GM12878 (cell line): Measurements from ENCODE around the gene STEAP2. TPM values are rescaled to one million over a fixed set of nuclear protein-coding genes. Genes with fewer than 3 reads are reported as not detected.

Source experiments
- BCLAF1 ChIP-seq: fragments of 450-650 bp; IDR thresholded peaks from 2 replicates; pipeline ENCODE4 v1.6.1; 2017; ENCODE audit warnings: antibody characterized with exemption, mild to moderate bottlenecking, moderate library complexity
- CTCF ChIP-seq, 3 experiments: IDR thresholded peaks in 2 of 3; conservative IDR thresholded peaks in 1 of 3; 2 replicates each; pipeline ENCODE4 v1.5.1; 2011; ENCODE audit warnings: low read depth in 3 of 3, low read length in 3 of 3, mild to moderate bottlenecking in 3 of 3, control low read depth in 2 of 3, moderate library complexity in 2 of 3, inconsistent platforms in 1 of 3, mixed read lengths in 1 of 3; ENCODE audit not compliant: control insufficient read depth in 2 of 3, insufficient read depth in 1 of 3; ENCODE audit errors: extremely low read depth in 1 of 3
- E2F4 ChIP-seq: IDR thresholded peaks from 2 replicates; pipeline ENCODE4 v1.6.1; 2012; ENCODE audit warnings: low read depth, low read length, improper control_type of control experiment
- KAT2A ChIP-seq: conservative IDR thresholded peaks from 2 replicates; pipeline ENCODE4 v1.6.1; 2011; ENCODE audit warnings: low read depth, low read length; ENCODE audit not compliant: control insufficient read depth
- MEF2A ChIP-seq: IDR thresholded peaks from 2 replicates; pipeline ENCODE4 v1.6.1; 2011; ENCODE audit warnings: low read depth, mild to moderate bottlenecking, low read length, moderate library complexity; ENCODE audit not compliant: insufficient read depth
- MTA3 ChIP-seq: IDR thresholded peaks from 2 replicates; pipeline ENCODE4 v1.6.1; 2012; ENCODE audit warnings: low read length, inconsistent platforms, borderline replicate concordance
- PAX5 ChIP-seq: IDR thresholded peaks from 2 replicates; pipeline ENCODE4 v1.6.1; 2011; ENCODE audit warnings: low read depth, low read length, borderline replicate concordance
- PKNOX1 ChIP-seq: fragments of 450-650 bp; IDR thresholded peaks from 2 replicates; pipeline ENCODE4 v1.6.1; 2016; ENCODE audit warnings: mild to moderate bottlenecking
- RAD21 ChIP-seq: IDR thresholded peaks from 2 replicates; pipeline ENCODE4 v1.6.1; 2011; ENCODE audit warnings: mild to moderate bottlenecking, low read depth, low read length, moderate library complexity; ENCODE audit not compliant: insufficient read depth
- SIX5 ChIP-seq: IDR thresholded peaks from 2 replicates; pipeline ENCODE4 v1.6.1; 2011; ENCODE audit warnings: mild to moderate bottlenecking, low read depth, low read length, moderate library complexity; ENCODE audit not compliant: severe bottlenecking
- SREBF2 ChIP-seq: IDR thresholded peaks from 2 replicates; pipeline ENCODE4 v1.6.1; 2012; ENCODE audit warnings: mild to moderate bottlenecking, low read length
- SUZ12 ChIP-seq: fragments of 200-600 bp; sonication (generic); IDR thresholded peaks from one replicate; pipeline ENCODE4 v1.6.1; 2018; ENCODE audit warnings: antibody characterized with exemption, mild to moderate bottlenecking; ENCODE audit not compliant: unreplicated experiment
- ZBTB33 ChIP-seq: fragments of 450-650 bp; IDR thresholded peaks from 2 replicates; pipeline ENCODE4 v1.6.1; 2017; ENCODE audit warnings: mild to moderate bottlenecking
- ZNF592 ChIP-seq: fragments of 450-650 bp; IDR thresholded peaks from 2 replicates; pipeline ENCODE4 v1.6.1; 2017; ENCODE audit warnings: mild to moderate bottlenecking, moderate library complexity
- polyA plus RNA-seq, 11 experiments: library from polyadenylated mRNA; depleted of rRNA in 4 of 11; unstranded in 6 of 11; stranded (reverse) in 5 of 11; fragments of >200 nt; fragmentation: Nextera tagmentation in 4 of 11; fragmentation: Illumina TruSeq in 1 of 11; extraction: Ambion mirVana in 4 of 11; extraction: Trizol in 1 of 11; gene quantifications; 1 replicate in 1 of 11; 2 replicates in 10 of 11; pipeline versions ENCODE4 v1.2.1 to v1.2.3, GENCODE V29; 2011 to 2016; ENCODE audit warnings: inconsistent platforms in 2 of 11, missing spikeins in 2 of 11, low read depth in 1 of 11
- total RNA-seq, 4 experiments: library from RNA; depleted of rRNA in 3 of 4; stranded (reverse); fragments of >200 nt in 3 of 4; fragmentation: Illumina TruSeq in 1 of 4; extraction: Trizol in 1 of 4; gene quantifications; 2 replicates each; pipeline versions ENCODE4 v1.2.1 to v1.2.3, GENCODE V29; 2013 to 2021

STEAP2 gene
- total and polyA plus RNA-seq, 10 of the 15 experiments (the other 5 are each of a cell fraction or from before 2014, with no cell fraction given): 0.64 to 17.6 (median 1.8) TPM

GRCh38 chr7:90173127-90173844, 38.3 kb upstream of the STEAP2 start (continued):
- TF ChIP-seq CTCF (IDR thresholded peaks at IDR 0.05 in 2 of 3, conservative IDR thresholded peaks at IDR 0.05 in 1 of 3; ENCODE audit: control insufficient read depth in 2 of 3, extremely low read depth in 1 of 3, insufficient read depth in 1 of 3, low read depth in 3 of 3, low read length in 3 of 3) (no peak), MEF2A (no peak), PAX5 (no peak), SUZ12 (no peak), BCLAF1 (no peak), PKNOX1 (no peak), SIX5 (no peak), MTA3 (no peak), RAD21 (no peak), SREBF2 (no peak), ZBTB33 (no peak), KAT2A (no peak), E2F4 (no peak), ZNF592 (no peak)
